MM.1S (cell line): ENCODE results near the gene GARS1.

Experiments
- DNase-seq: peaks from one replicate; pipeline ENCODE4 v3.0.0-alpha.2; 2015
- H2AFZ ChIP-seq: fragments of 300-600 bp; sonication (generic); 2 replicates; pipeline ENCODE4 v1.6.0; 2016; ENCODE audit warnings: antibody characterized with exemption, low read length
- H3F3A ChIP-seq: fragments of 300-600 bp; sonication (generic); 2 replicates; pipeline ENCODE4 v1.6.1; 2016; ENCODE audit warnings: mild to moderate bottlenecking, antibody characterized with exemption, low read length, moderate library complexity, mixed read lengths; ENCODE audit not compliant: insufficient read depth
- H3K27ac ChIP-seq: fragments of 300-600 bp; sonication (generic); 2 replicates; pipeline ENCODE4 v1.5.1; 2016; ENCODE audit warnings: mild to moderate bottlenecking, low read length
- H3K27me3 ChIP-seq: fragments of 300-600 bp; sonication (generic); replicated peaks from 2 replicates; pipeline ENCODE4 v1.6.0; 2016; ENCODE audit warnings: low read length; ENCODE audit not compliant: insufficient read depth
- H3K36me3 ChIP-seq: fragments of 300-600 bp; sonication (generic); replicated peaks from 2 replicates; pipeline ENCODE4 v1.6.1; 2016; ENCODE audit warnings: mild to moderate bottlenecking, low read length, mixed read lengths; ENCODE audit not compliant: insufficient read depth
- H3K4me1 ChIP-seq: fragments of 300-600 bp; sonication (generic); 2 replicates; pipeline ENCODE4 v1.6.1; 2016; ENCODE audit warnings: low read length, mixed read lengths
- H3K4me2 ChIP-seq: fragments of 300-600 bp; sonication (generic); 2 replicates; pipeline ENCODE4 v1.6.0; 2016; ENCODE audit warnings: low read depth, low read length
- H3K4me3 ChIP-seq: fragments of 300-600 bp; sonication (generic); 2 replicates; pipeline ENCODE4 v1.5.1; 2016; ENCODE audit warnings: low read length, mixed read lengths
- H3K79me2 ChIP-seq: fragments of 300-600 bp; sonication (generic); 2 replicates; pipeline ENCODE4 v1.6.1; 2016; ENCODE audit warnings: mixed run types, low read length, mixed read lengths
- H3K9ac ChIP-seq: fragments of 300-600 bp; sonication (generic); 2 replicates; pipeline ENCODE4 v1.6.1; 2016; ENCODE audit warnings: low read length, mixed read lengths
- H3K9me2 ChIP-seq: fragments of 300-600 bp; sonication (generic); replicated peaks from 2 replicates; pipeline ENCODE4 v1.6.1; 2016; ENCODE audit warnings: mild to moderate bottlenecking, low read length, mixed read lengths; ENCODE audit not compliant: insufficient read depth
- H3K9me3 ChIP-seq: fragments of 300-600 bp; sonication (generic); replicated peaks from 2 replicates; pipeline ENCODE4 v1.6.1; 2016; ENCODE audit warnings: mild to moderate bottlenecking, low read length, mixed read lengths; ENCODE audit not compliant: insufficient read depth
- H4K20me1 ChIP-seq: fragments of 300-600 bp; sonication (generic); 2 replicates; pipeline ENCODE4 v1.6.1; 2016; ENCODE audit warnings: mild to moderate bottlenecking, low read length, moderate library complexity, mixed read lengths; ENCODE audit not compliant: insufficient read depth
- EZH2 ChIP-seq: fragments of 300-600 bp; sonication (generic); optimal IDR thresholded peaks from 2 replicates; pipeline ENCODE3; 2017; ENCODE audit warnings: low read depth, mild to moderate bottlenecking, antibody characterized with exemption, low read length, mixed read lengths
- EZH2phosphoT487 ChIP-seq: fragments of 300-600 bp; sonication (generic); IDR thresholded peaks from 2 replicates; pipeline ENCODE4 v1.6.1; 2018; ENCODE audit warnings: antibody characterized with exemption, low read length
- TF ChIP-seq, protein P1 (sequence below): fragments of 300-600 bp; sonication (generic); IDR thresholded peaks from 2 replicates; pipeline ENCODE4 v1.5.1; 2016; ENCODE audit warnings: antibody characterized with exemption, low read length, mixed read lengths

GARS1 gene

DNA sequence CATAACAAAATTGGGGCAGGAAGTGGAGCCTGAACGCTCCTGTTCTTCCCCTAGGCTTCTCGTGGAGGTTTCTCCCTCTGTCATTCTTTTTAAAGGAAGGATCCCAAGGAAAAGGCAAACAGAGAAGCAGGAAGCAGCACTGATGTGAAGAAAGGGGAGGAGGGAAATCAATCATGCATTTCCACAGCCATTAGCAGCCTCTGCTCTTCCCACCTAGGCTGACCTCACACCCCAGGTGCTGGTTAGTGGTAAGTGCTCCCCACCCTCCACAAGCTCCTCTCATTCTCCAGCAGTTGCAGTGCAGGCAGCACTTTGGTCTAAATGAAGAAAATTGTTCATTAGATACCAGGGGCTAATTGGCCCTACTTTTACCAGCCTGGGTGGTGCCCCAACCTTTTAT, 85.0 kb downstream of the GARS1 start:
- no peaks in the 10 kb centered on the region for H3K36me3 ChIP-seq
- H3K27ac ChIP-seq = no peak overlapping the region
- H2AFZ ChIP-seq = no peak overlapping the region
- H3F3A ChIP-seq = no peaks in the 10 kb centered on the region
- H3K4me2 ChIP-seq = no peak overlapping the region
- no peaks in the 10 kb centered on the region for H3K79me2 ChIP-seq
- H3K27me3 ChIP-seq = no peaks in the 10 kb centered on the region
- no peaks in the 10 kb centered on the region for H4K20me1 ChIP-seq
- DNase-seq = no peak
- no peak overlapping the region for H3K9ac ChIP-seq
- no peaks in the 10 kb centered on the region for H3K4me1 ChIP-seq
- no peak for TF ChIP-seq EZH2phosphoT487
- no peak for TF ChIP-seq EZH2
- TF ChIP-seq, protein P1, sequence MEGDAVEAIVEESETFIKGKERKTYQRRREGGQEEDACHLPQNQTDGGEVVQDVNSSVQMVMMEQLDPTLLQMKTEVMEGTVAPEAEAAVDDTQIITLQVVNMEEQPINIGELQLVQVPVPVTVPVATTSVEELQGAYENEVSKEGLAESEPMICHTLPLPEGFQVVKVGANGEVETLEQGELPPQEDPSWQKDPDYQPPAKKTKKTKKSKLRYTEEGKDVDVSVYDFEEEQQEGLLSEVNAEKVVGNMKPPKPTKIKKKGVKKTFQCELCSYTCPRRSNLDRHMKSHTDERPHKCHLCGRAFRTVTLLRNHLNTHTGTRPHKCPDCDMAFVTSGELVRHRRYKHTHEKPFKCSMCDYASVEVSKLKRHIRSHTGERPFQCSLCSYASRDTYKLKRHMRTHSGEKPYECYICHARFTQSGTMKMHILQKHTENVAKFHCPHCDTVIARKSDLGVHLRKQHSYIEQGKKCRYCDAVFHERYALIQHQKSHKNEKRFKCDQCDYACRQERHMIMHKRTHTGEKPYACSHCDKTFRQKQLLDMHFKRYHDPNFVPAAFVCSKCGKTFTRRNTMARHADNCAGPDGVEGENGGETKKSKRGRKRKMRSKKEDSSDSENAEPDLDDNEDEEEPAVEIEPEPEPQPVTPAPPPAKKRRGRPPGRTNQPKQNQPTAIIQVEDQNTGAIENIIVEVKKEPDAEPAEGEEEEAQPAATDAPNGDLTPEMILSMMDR = no peak
- H3K9me2 ChIP-seq = no peaks in the 10 kb centered on the region
- no peaks in the 10 kb centered on the region for H3K9me3 ChIP-seq
- no peak overlapping the region for H3K4me3 ChIP-seq

DNA sequence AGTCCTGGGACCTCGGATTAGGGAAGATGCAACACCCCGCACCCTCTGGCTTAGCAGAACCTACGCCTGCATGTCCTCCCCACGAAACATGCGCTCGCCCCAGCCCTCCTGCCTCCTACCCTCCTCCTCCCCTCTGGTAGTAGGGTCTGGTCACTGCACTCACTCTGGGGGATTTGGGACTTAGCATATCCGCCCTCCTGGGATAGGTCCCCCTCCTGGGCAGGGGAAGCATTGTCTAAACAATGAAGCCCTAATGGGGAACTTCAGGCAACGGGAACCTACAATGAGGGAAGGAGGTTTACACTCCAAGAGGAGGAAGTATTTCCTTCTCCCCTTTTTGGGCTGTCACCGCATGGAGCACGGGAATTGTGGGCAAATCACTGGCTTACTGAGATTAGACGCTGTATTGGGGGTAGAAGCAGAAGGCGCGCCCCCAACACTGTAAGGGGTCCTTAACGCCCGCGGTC, 86.7 kb downstream of the GARS1 start:
- H3K9me3 ChIP-seq = no peaks in the 10 kb centered on the region
- H3F3A ChIP-seq = no peaks in the 10 kb centered on the region
- no peak overlapping the region for H3K27ac ChIP-seq
- no peak for DNase-seq
- no peak overlapping the region for H3K4me2 ChIP-seq
- no peaks in the 10 kb centered on the region for H3K27me3 ChIP-seq
- H3K79me2 ChIP-seq = no peaks in the 10 kb centered on the region
- no peaks in the 10 kb centered on the region for H3K9me2 ChIP-seq
- no peaks in the 10 kb centered on the region for H4K20me1 ChIP-seq
- no peak overlapping the region for H3K9ac ChIP-seq
- H3K4me3 ChIP-seq = no peak overlapping the region
- no peaks in the 10 kb centered on the region for H3K4me1 ChIP-seq
- no peak for TF ChIP-seq EZH2phosphoT487
- H3K36me3 ChIP-seq = no peaks in the 10 kb centered on the region
- H2AFZ ChIP-seq = no peak overlapping the region

DNA sequence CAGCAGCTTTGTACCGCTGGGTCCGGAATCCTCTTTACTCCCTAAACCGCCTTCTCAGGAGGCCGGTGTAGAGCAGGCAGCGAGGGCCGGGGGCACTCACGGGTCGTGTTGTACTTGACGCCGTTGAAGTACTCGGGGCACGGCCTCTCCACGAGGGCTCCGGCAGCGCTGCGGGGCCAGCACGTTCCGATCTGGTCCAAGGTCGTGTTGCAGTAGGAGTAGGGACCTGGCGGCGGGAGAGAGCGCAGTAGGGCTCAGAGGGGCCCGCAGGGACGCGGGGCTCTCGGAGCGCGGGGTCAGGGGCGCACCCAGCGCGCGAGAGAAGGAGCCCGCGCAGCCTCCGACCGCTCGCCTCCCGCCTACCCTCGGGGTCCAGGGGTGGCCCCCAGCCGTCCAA, 87.1 kb downstream of the GARS1 start:
- H3F3A ChIP-seq = no peaks in the 10 kb centered on the region
- H3K27ac ChIP-seq = no peak overlapping the region
- H3K4me3 ChIP-seq = no peak overlapping the region
- H4K20me1 ChIP-seq = no peaks in the 10 kb centered on the region
- H3K79me2 ChIP-seq = no peaks in the 10 kb centered on the region
- H3K9me2 ChIP-seq = no peaks in the 10 kb centered on the region
- H3K9me3 ChIP-seq = no peaks in the 10 kb centered on the region
- DNase-seq = no peak
- TF ChIP-seq EZH2 = no peak
- TF ChIP-seq, protein P1 = no peak
- no peak overlapping the region for H3K9ac ChIP-seq
- no peak overlapping the region for H3K4me2 ChIP-seq
- H2AFZ ChIP-seq = no peak overlapping the region
- H3K36me3 ChIP-seq = no peaks in the 10 kb centered on the region
- no peaks in the 10 kb centered on the region for H3K27me3 ChIP-seq
- H3K4me1 ChIP-seq = no peaks in the 10 kb centered on the region

DNA sequence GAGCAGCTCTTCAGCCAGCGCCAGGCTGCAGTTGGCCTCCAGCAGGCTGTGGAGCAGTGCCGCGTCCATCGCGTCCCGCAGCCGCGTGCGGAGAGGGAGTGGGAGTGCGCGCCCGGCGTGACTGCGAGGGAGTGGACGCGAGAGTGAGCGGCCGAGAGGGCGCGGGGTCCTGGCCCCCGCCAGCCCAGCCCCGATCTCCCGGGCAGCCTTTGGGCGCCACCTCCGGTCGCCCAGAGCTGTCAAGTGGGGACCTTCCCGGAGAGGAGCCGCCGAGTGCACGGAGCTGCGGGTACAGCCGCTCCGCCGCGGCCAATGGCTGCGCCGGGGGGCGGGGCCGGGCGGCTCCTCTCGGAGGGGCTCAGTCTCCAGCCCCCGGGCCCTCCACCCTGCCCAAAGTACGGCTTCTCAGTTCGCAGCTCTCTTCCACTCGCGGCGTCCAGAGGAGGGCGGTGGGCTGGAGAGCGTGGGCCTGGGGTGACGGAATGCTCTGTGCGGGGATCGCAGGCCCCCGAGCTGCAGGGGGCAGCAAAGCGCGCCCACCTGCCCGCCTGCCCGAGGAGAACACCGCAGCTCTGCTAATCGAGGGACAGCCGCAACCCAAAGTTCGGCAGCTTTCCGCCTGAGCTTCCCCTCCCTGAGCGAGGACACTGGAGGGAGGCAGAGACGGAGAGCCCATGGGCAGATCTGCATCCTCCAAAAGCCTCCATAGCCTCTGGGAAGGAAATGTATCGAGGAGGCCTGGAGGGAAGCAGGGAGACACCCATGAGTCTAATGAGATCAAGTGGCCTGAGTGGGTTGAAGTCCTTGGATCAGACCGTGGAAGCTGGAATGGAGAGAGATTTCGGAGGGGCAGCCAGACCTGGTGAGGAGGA, 87.8 kb downstream of the GARS1 start, which contains the start of gene CRHR2:
CRHR2 (minus strand) TSS at position 245 of the 872 bp plus-strand sequence; CDS start at position 69, 176 bp downstream.
- H3K4me2 ChIP-seq = no peak within 1 kb of the TSS
- no peaks in the 10 kb centered on the region for H3K27me3 ChIP-seq

More for the DNA sequence above, 87.8 kb downstream of the GARS1 start, which contains the start of gene CRHR2:
- no peak within 1 kb of the TSS for H3K27ac ChIP-seq
- H3K4me1 ChIP-seq = no peaks in the 10 kb centered on the region
- H4K20me1 ChIP-seq = no peaks in the 10 kb centered on the region
- TF ChIP-seq, protein P1 = no peak
- TF ChIP-seq EZH2phosphoT487 (no peak), EZH2 (no peak)
- no peaks in the 10 kb centered on the region for H3K9me2 ChIP-seq
- H3K79me2 ChIP-seq = no peaks in the 10 kb centered on the region
- H3K9ac ChIP-seq = no peak within 1 kb of the TSS
- DNase-seq = no peak
- H2AFZ ChIP-seq = no peak within 1 kb of the TSS
- H3F3A ChIP-seq = no peaks in the 10 kb centered on the region
- H3K9me3 ChIP-seq = no peaks in the 10 kb centered on the region
- no peaks in the 10 kb centered on the region for H3K36me3 ChIP-seq
- no peak within 1 kb of the TSS for H3K4me3 ChIP-seq
